GM12864 (cell line): ENCODE results near the gene GPR101.

Source experiments
- DNase-seq: peaks from one replicate; pipeline ENCODE4 v3.0.0-alpha.2; 2011; ENCODE audit warnings: low read depth
- H3K4me3 ChIP-seq: 2 replicates; pipeline ENCODE4 v1.5.1; 2011; ENCODE audit warnings: mild to moderate bottlenecking, low read depth, low read length, control low read depth
- TF ChIP-seq, protein P1 (sequence below): IDR thresholded peaks from 2 replicates; pipeline ENCODE4 v1.5.1; 2011; ENCODE audit warnings: low read depth, mild to moderate bottlenecking, moderate library complexity, low read length, control low read depth, inconsistent platforms; ENCODE audit errors: missing control alignments

The GPR101 gene, protein sequence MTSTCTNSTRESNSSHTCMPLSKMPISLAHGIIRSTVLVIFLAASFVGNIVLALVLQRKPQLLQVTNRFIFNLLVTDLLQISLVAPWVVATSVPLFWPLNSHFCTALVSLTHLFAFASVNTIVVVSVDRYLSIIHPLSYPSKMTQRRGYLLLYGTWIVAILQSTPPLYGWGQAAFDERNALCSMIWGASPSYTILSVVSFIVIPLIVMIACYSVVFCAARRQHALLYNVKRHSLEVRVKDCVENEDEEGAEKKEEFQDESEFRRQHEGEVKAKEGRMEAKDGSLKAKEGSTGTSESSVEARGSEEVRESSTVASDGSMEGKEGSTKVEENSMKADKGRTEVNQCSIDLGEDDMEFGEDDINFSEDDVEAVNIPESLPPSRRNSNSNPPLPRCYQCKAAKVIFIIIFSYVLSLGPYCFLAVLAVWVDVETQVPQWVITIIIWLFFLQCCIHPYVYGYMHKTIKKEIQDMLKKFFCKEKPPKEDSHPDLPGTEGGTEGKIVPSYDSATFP

DNA sequence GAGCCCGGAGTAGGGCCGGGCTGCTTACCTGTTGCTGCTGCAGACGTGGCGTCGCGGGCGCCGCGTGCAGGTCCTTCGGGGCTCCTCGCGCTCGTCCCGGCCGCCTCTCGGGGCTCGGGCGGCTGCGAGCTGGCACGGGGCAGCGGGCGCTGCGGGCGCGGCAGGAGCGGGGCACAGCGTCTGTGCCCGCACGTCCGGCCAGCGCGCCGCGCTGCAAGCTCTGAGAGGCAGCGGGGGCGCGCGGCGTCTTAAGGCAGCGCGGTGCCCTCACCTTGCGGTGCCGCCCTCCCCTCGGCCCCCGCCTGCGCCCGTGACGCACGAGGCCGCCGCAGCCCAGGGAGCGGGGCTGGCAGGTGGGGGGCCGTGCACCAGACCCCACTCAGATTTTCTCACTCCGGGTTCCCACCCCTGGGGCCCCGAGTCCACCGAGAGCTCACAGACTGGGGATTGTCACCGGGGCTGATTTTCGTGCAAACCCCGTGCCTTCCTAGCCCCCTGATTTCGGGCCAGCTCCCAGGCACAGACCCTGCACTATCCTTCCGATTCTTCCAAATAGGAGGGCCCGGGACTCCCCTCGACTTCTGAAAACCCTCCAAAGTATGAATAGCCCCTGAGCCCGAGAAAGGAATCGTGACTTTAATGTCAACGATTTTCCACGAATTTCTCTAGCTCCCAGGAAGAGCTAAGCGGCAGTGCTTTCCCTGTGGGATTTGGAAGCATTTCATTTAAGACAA lies at the start of gene GPR101:
Gene GPR101 (minus strand): TSS at position 222 of the 734 bp plus-strand sequence. CDS start 2,321 bp downstream, outside the sequence.
- H3K4me3 ChIP-seq = no peak within 1 kb of the TSS
- DNase-seq = no peak
- TF ChIP-seq, protein P1, sequence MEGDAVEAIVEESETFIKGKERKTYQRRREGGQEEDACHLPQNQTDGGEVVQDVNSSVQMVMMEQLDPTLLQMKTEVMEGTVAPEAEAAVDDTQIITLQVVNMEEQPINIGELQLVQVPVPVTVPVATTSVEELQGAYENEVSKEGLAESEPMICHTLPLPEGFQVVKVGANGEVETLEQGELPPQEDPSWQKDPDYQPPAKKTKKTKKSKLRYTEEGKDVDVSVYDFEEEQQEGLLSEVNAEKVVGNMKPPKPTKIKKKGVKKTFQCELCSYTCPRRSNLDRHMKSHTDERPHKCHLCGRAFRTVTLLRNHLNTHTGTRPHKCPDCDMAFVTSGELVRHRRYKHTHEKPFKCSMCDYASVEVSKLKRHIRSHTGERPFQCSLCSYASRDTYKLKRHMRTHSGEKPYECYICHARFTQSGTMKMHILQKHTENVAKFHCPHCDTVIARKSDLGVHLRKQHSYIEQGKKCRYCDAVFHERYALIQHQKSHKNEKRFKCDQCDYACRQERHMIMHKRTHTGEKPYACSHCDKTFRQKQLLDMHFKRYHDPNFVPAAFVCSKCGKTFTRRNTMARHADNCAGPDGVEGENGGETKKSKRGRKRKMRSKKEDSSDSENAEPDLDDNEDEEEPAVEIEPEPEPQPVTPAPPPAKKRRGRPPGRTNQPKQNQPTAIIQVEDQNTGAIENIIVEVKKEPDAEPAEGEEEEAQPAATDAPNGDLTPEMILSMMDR = no peak

DNA sequence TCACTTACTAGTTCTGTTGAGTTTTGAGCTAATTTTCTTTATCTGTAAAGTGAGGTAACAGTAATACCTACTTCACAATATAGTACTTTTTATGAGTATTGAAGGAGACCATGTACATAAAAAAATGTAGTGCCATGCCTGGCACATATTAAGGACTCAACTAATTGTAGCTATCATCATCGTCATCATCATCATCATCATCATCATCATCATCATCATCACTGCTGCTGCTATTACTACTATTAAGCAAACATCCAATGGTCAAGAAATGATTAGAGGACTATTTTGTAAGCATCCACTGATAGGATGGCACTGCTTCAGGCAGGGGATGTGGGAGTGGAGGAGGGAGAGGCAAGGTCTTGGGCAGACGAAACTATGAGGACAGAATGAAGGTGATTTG lies 47.4 kb upstream of the GPR101 start:
- TF ChIP-seq, protein P1 = no peak
- no peak for DNase-seq
- H3K4me3 ChIP-seq = no peak overlapping the region

DNA sequence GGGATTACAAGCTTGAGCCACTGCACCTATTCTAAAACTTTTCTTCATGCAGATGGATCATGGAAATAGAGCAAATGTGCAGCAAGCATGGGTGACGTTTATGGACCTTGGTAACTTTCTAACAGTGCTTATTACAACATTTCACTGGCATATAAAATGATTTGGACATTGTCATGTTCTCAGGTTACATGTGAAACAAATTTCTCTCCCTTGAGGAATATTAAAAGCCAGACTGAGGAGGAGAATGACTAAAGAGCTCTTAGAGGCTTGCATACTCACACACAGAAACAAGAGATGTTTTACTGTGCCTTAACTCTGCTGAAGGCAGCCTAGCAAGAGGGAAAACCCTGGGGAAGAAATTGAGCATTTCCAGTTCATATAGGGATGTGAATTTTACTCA lies 38.6 kb upstream of the GPR101 start:
- TF ChIP-seq, protein P1 = no peak
- DNase-seq = no peak
- H3K4me3 ChIP-seq = no peak overlapping the region

DNA sequence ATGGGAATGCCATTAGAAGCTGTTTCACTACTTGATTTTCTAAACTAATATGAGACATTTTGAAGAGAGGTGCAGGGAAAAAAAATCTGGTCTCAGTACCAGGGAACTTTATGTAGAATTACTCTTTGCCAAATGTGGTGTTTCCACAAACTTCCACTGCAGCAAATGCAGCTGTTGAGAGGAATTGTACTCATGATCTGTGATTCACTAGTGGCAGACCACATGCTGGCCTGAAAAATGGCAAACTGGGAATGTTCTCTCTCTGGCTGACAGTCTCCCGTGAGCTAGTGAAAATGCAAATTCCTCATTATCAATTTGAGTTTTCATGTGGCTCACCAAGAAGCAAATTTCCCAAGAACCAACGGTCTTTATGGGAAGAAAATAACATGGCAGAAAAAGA lies 37.8 kb upstream of the GPR101 start:
- no peak overlapping the region for H3K4me3 ChIP-seq
- DNase-seq = no peak

DNA sequence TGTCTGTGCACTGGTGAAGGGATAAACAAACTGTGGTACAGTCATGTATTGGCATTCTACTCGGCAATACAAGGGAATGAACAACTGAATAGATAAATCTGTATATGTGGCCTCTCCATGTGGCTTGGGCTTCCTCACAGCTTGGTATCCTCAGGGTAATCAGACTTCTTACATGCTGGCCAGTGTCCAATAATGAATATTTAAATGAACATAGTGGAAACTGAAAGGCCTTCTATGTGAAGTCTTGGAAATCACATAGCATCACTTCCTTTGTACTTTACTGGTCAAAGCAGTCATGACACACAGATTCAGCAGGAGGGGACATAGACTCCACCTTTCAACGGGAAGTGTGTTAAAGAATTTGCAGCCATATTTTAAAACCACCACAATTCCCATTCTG lies 33.4 kb upstream of the GPR101 start:
- DNase-seq = no peak
- H3K4me3 ChIP-seq = no peak overlapping the region
- TF ChIP-seq, protein P1 = no peak

More for the DNA sequence above, 37.8 kb upstream of the GPR101 start:
- TF ChIP-seq, protein P1 = no peak

DNA sequence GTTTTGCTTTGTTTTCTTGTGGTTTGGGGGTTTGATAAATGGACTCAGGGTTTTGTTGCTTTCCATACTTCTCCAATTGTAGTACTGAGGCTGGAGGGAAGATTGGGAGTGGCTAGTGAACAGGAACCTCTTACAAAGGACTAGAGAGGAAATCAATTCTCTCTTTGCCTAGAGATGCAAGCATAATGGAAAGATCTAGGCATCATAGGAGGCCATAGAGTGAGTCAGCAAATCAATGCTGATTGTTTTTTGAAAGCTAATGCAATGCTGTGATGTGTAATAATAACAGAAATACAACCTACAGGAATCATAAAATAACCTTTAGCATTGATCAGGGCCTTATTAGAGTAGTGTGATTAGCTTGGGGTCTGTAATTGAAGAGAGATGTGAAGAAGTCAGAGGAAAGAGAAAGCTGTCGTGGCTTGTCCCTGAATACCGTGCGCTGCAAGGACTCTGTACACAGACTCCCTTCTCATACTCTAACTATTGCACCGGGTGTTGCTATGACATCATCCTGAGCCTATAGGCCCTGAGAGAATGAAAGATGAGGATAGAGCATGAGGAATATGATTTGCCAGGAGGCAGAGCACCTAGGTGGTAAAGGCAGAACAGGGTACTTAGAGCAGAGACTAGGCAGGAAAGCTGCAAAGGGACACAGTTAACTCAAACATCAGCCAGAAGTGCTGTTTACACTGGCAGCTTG lies 29.3 kb upstream of the GPR101 start:
- H3K4me3 ChIP-seq = no peak overlapping the region
- TF ChIP-seq, protein P1 = no peak
- DNase-seq = no peak
